ENCODE results near the gene PITPNC1. TPM values are rescaled to one million over a fixed set of nuclear protein-coding genes. Genes with fewer than 3 reads are reported as not detected.

PITPNC1 gene
- total RNA-seq, 1 donor from 2014 or later, result 12.4 TPM

GRCh38 chr17:67440277-67441051, 63.4 kb downstream of the PITPNC1 start:
- no peak for DNase-seq (ENCODE audit: low read depth)
- TF ChIP-seq EZH2 (IDR thresholded peaks at IDR 0.05; ENCODE audit: insufficient read depth, low read length) (no peak), CTCF (IDR thresholded peaks at IDR 0.05; ENCODE audit: insufficient read depth, low read depth, low read length) (no peak)

GRCh38 chr17:67441052-67441895, 64.2 kb downstream of the PITPNC1 start:
- TF ChIP-seq CTCF (IDR thresholded peaks at IDR 0.05; ENCODE audit: insufficient read depth, low read depth, low read length), result no peak
- no peak for TF ChIP-seq EZH2 (IDR thresholded peaks at IDR 0.05; ENCODE audit: insufficient read depth, low read length)
- FAIRE-seq, result peak; percentile 82
- H3K9me3 Mint-ChIP-seq (ENCODE audit: unreplicated experiment), result no peaks in the 10 kb centered on the region
- peak overlapping the region; percentile 85 for H3K4me2 ChIP-seq (ENCODE audit: low read length)
- no peaks in the 10 kb centered on the region for H3K27me3 Mint-ChIP-seq (ENCODE audit: low read depth, unreplicated experiment)
- peak overlapping the region; percentile 71 for H3K9ac ChIP-seq (ENCODE audit: low read length)
- no peaks in the 10 kb centered on the region for H3K36me3 Mint-ChIP-seq (ENCODE audit: low read depth, unreplicated experiment)
- no peaks in the 10 kb centered on the region for H3K27me3 ChIP-seq (ENCODE audit: insufficient read depth, low read length)
- H3K79me2 ChIP-seq (ENCODE audit: insufficient read depth, low read length), result no peaks in the 10 kb centered on the region
- H3K4me3 ChIP-seq (ENCODE audit: insufficient read depth, low read depth, low read length), result peak overlapping the region; percentile 57
- H3K4me3 Mint-ChIP-seq (ENCODE audit: unreplicated experiment), result peak overlapping the region; percentile 34
- H3K27ac Mint-ChIP-seq (ENCODE audit: unreplicated experiment), result peak overlapping the region; percentile 43
- peaks cover 13% of the 10 kb centered on the region for H3K4me1 ChIP-seq (ENCODE audit: insufficient read depth, low read length)
- no peaks in the 10 kb centered on the region for H3K36me3 ChIP-seq (ENCODE audit: insufficient read depth, low read length)
- no peaks in the 10 kb centered on the region for H4K20me1 ChIP-seq (ENCODE audit: insufficient read depth, low read length)
- H3K4me1 Mint-ChIP-seq (ENCODE audit: low read depth, unreplicated experiment), result peaks cover 20% of the 10 kb centered on the region
- peak overlapping the region; percentile 59 for H3K27ac ChIP-seq (ENCODE audit: low read depth, low read length)
- peak overlapping the region; percentile 61 for H2AFZ ChIP-seq (ENCODE audit: low read depth, low read length)
- no peaks in the 10 kb centered on the region for H3K9me3 ChIP-seq (ENCODE audit: insufficient read depth, low read depth, low read length)
- DNase-seq (ENCODE audit: low read depth), result peak; percentile 76

More at GRCh38 chr17:67440277-67441051, 63.4 kb downstream of the PITPNC1 start:
- Mint-ChIP-seq H3K9me3 (ENCODE audit: unreplicated experiment) (no peaks in the 10 kb centered on the region), H3K36me3 (ENCODE audit: low read depth, unreplicated experiment) (no peaks in the 10 kb centered on the region), H3K4me3 (ENCODE audit: unreplicated experiment) (no peak overlapping the region), H3K4me1 (ENCODE audit: low read depth, unreplicated experiment) (peaks cover 20% of the 10 kb centered on the region), H3K27ac (ENCODE audit: unreplicated experiment) (peak overlapping the region; percentile 43), H3K27me3 (ENCODE audit: low read depth, unreplicated experiment) (no peaks in the 10 kb centered on the region)
- H3K4me3 ChIP-seq (ENCODE audit: insufficient read depth, low read depth, low read length), result peak overlapping the region; percentile 57
- H4K20me1 ChIP-seq (ENCODE audit: insufficient read depth, low read length), result no peaks in the 10 kb centered on the region
- peak overlapping the region; percentile 85 for H3K4me2 ChIP-seq (ENCODE audit: low read length)
- peaks cover 13% of the 10 kb centered on the region for H3K4me1 ChIP-seq (ENCODE audit: insufficient read depth, low read length)
- H3K9ac ChIP-seq (ENCODE audit: low read length), result peak overlapping the region; percentile 71
- no peak for FAIRE-seq
- H3K79me2 ChIP-seq (ENCODE audit: insufficient read depth, low read length), result no peaks in the 10 kb centered on the region
- H2AFZ ChIP-seq (ENCODE audit: low read depth, low read length), result peak overlapping the region; percentile 61
- no peaks in the 10 kb centered on the region for H3K9me3 ChIP-seq (ENCODE audit: insufficient read depth, low read depth, low read length)
- peak overlapping the region; percentile 59 for H3K27ac ChIP-seq (ENCODE audit: low read depth, low read length)
- H3K27me3 ChIP-seq (ENCODE audit: insufficient read depth, low read length), result no peaks in the 10 kb centered on the region
- H3K36me3 ChIP-seq (ENCODE audit: insufficient read depth, low read length), result no peaks in the 10 kb centered on the region
